Measurements from ENCODE around the gene DNM3.

- TF ChIP-seq FOSL1 (IDR thresholded peaks at IDR 0.05; ENCODE audit: insufficient read depth, low read depth, low read length) (no peak), GTF2F1 (IDR thresholded peaks at IDR 0.05; ENCODE audit: borderline replicate concordance, low read depth, low read length) (no peak), CTCF (IDR thresholded peaks at IDR 0.05; ENCODE audit: control extremely low read depth in 1 of 3, insufficient read depth in 1 of 3, low read depth in 1 of 3, low read length in 3 of 3) (no peak), KDM1A (IDR thresholded peaks at IDR 0.05; ENCODE audit: borderline replicate concordance, low read length) (no peak), RNF2 (IDR thresholded peaks at IDR 0.05; ENCODE audit: borderline replicate concordance, low read depth, low read length, missing control alignments, poor library complexity, severe bottlenecking) (no peak), EZH2 (IDR thresholded peaks at IDR 0.05; ENCODE audit: low read depth, low read length, severe bottlenecking) (no peak), POLR2A (IDR thresholded peaks at IDR 0.05; ENCODE audit: control extremely low read depth in 1 of 2, low read depth in 2 of 2, low read length in 2 of 2) (no peak), GABPA (IDR thresholded peaks at IDR 0.05; ENCODE audit: borderline replicate concordance, insufficient read depth, low read length) (no peak)
Observed at GRCh38 chr1:172221436-172221835, 380.1 kb downstream of the DNM3 start.

Measured in H1 (cell line).